Astrocyte (in vitro differentiated cells and primary cell): ENCODE results near the gene SYNRG.

Experiments used
- EZH2 ChIP-seq: IDR thresholded peaks from 2 replicates; pipeline ENCODE4 v1.6.1; 2012; ENCODE audit warnings: mild to moderate bottlenecking, low read length, inconsistent platforms; ENCODE audit not compliant: insufficient read depth
- TF ChIP-seq, protein P1 (sequence below): IDR thresholded peaks from 2 replicates; pipeline ENCODE4 v1.5.1; 2011; ENCODE audit warnings: low read depth, mild to moderate bottlenecking, inconsistent platforms, low read length, moderate library complexity; ENCODE audit not compliant: insufficient read depth

DNA sequence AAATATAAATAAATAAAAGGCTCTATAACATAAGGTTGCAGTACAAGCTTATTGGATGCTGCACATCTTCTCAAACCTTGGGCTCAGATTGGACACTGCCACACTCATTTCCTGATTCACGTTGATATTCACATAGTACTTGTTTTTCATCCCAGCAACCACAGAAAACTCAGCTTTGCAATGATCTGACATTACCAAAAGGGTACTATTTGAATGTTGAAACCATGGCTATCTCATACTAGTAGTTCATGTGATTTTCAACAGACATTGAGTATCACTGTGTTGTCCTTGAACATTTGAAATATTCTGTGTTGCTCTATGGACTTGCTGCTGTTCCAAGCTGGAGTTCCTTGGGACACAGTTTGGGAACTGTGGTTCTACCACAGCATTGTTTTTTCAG, 48.0 kb upstream of the SYNRG start:
- TF ChIP-seq, protein P1, sequence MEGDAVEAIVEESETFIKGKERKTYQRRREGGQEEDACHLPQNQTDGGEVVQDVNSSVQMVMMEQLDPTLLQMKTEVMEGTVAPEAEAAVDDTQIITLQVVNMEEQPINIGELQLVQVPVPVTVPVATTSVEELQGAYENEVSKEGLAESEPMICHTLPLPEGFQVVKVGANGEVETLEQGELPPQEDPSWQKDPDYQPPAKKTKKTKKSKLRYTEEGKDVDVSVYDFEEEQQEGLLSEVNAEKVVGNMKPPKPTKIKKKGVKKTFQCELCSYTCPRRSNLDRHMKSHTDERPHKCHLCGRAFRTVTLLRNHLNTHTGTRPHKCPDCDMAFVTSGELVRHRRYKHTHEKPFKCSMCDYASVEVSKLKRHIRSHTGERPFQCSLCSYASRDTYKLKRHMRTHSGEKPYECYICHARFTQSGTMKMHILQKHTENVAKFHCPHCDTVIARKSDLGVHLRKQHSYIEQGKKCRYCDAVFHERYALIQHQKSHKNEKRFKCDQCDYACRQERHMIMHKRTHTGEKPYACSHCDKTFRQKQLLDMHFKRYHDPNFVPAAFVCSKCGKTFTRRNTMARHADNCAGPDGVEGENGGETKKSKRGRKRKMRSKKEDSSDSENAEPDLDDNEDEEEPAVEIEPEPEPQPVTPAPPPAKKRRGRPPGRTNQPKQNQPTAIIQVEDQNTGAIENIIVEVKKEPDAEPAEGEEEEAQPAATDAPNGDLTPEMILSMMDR, result no peak
- TF ChIP-seq EZH2, result no peak
